DMS53 treated with DMSO at 0.1 percent for 48 hours (cell line): ENCODE data around the gene RAB21.

Experiments used
- DNase-seq: peaks from one replicate; lab custom pipeline; 2025; ENCODE audit not compliant: unreplicated experiment; lab: John Stamatoyannopoulos, UW

The RAB21 gene, protein sequence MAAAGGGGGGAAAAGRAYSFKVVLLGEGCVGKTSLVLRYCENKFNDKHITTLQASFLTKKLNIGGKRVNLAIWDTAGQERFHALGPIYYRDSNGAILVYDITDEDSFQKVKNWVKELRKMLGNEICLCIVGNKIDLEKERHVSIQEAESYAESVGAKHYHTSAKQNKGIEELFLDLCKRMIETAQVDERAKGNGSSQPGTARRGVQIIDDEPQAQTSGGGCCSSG

DNA sequence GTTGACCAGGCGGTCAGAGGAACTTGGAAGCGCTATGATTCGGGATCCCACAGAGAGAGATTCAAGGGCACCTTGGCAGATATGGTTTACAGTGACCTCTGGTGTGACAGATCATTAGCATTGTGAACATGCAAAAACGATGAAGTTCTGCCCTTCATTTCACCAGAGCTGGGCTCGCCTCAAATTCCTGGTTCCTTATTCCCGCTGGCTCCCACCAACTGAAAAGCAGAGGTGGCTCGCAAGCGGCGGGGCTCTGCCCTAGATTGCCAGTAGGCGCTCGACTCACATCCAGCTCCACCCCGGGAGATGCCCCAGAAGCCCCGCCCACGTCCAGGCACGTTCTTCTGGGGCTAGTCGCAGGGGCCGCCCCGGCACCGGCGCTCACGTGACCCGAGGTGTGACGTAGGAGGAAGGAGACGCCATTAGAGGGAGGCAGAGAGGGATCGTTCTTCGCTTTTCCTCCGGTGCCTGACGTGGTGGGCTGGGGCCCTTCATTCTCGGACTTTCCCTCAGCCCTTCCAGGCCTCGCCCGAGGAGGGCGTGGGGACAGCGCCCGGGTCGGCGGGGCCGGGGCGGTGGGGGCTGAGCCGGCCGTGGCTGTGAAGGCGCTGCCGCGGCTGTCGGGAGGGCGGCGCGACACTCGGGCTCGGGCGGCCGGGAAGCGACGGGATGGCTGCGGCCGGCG lies at the start of gene RAB21:
Gene RAB21, plus strand, starts transcription at position 403 of the 685 bp plus-strand sequence. Its CDS starts 267 bp downstream, at position 670.
- peak; percentile 99 for DNase-seq

DNA sequence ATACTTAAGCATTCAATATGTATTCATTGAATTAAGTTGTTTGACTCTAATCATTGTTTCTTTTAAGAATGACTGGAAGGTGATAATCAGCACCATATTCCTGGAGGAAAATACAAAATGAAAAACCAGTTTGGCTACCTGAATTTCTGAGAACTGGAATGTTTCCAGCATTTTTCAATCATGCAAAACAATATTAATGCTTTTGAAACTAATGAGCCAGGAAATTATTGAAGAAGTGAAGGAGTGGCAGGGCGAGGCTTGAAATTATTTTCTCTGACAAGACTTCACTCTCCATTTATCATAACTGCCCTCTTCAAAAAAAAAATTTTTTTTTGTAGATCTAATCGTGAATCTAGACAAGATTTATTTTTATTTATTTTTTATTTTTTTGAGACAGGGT lies 49.7 kb upstream of the RAB21 start:
- no peak for DNase-seq

DNA sequence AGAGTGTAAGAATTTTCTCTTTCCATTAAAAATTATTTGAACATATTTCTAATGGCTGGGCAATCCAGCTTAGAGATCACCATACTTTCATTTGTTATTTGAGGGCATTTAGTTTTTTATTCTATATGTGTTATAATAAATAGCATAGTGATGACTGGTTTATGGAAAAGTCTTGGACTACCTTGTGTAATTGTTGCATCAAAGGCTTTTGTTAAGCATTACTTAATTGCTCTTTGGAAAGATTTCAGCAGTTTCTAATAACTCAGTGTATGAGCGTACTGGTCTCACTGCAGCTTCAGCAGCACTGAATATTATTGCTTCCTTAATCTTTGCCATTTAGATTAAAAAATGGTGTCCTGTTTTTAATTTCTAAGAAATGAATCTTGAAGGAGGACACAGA lies 46.0 kb upstream of the RAB21 start:
- DNase-seq: no peak

DNA sequence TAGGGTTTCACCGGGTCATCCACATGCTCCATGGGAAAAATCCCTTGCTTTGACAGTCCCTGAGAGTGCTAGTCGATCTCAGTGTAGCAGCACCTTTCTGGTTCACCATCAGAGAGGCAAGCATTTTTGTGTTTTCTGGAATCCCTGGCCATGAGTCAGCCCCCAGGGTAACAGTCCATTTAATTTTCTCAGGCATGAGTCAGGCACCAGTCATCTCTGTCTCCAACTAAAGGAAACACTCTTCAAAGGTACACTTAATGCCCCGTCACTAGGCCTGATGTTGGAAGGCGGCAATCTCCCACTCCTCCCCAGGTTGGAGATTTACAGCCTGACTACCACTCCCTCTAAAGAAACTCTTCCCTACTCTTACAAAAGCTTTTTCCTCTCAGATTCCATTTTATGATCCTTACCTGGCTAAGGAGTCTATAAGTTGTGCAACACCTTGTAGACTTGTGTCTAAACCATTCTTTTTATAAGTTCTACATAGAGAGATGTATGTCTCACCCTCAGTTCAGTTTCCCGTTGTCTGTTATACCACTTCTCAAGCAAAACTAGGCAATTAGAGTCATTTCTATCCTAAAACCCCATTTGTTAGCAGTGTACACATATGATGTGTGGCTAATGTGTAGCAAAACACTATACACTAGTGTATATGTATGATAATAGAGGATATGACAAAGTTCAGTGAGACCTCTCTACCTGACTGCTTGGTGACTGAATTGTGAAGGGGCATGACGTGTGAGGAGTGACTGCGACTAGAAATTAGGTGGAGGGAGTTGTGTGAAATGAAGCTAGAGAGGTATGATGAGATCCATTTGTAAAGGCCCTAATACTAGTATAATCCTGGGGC lies 44.2 kb upstream of the RAB21 start:
- no peak for DNase-seq

DNA sequence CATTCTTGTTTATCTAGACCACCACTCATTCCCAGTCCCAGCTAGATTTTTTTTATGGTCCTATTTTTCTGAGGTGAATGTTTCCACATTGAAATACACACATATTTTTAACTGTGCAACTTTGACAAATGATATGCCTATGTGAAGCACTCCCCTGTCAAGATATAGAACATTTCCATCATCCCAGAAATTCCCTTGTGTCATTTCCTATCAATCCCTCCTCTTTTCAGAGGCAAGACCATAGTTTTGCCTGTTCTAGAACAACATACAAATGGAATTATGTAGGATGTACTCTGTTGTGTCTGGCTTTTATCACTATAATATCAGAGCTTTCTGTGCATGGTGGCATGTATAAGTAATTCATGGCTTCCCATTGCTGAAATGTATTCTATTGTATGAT lies 36.1 kb upstream of the RAB21 start:
- no peak for DNase-seq

DNA sequence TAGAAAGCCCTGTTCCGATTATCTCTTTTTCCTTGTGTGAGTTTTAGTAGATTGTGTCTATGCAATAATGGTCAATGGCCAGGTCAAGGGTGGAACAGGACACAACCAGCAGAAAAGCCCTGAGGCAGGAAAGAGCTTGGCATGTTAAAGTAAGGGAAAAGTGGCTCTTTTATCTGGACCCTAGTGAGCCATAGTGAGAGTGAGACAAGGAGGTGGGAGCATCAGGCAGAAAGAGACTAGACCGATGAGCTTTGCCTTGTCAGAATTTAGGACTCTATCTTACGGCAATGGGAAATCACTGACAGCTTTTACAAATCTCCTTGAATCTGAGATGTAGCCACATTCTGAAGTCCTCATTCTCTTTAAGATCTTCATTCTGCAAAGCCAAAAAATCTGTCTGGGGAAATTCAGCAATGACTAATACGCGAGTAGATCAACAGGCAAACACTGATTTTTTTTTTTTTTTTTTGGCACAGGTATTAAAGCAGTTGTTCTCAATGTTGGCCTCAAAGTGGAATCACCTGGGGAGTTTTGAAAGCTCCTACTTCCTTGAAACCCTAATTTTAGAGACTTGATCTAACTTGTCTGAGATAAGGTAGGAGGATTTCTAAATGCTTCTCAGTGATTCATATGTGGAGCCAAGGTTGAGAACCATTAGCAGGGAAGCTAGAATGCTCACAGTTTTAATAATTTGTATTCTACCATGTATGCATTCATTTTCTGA lies 34.9 kb upstream of the RAB21 start:
- DNase-seq: no peak

DNA sequence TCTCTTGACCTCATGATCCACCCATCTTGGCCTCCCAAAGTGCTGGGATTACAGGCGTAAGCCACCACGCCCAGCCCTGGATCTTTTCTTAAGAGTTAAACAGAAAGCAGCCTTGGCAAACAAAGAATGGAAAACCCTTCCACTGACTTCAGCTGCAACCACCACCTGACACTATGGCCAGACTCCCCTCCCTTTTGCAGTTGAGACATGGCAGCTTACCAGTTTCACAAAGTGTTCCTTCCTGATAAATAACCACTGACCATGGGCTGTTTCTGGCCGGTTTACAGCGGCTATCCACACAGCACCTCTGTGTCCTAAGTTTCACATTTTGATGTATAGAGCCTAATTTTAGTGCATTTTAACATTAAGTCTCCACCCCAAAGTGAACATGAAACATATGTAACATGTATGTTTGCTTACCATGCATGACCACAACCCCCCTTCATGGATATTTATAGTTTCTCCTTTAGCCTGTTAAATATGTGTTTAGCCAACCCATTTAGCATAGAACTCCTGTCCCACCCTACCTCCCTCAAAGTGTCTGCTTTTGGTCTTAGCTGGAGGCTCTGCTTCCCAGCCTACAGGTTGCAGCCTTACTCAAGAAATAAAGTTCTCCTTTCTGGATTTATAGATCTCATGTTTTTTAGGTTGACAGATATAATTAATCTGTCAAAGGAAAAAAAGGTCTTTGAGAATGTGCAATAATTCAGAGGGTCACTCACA lies 32.7 kb upstream of the RAB21 start:
- DNase-seq: no peak

DNA sequence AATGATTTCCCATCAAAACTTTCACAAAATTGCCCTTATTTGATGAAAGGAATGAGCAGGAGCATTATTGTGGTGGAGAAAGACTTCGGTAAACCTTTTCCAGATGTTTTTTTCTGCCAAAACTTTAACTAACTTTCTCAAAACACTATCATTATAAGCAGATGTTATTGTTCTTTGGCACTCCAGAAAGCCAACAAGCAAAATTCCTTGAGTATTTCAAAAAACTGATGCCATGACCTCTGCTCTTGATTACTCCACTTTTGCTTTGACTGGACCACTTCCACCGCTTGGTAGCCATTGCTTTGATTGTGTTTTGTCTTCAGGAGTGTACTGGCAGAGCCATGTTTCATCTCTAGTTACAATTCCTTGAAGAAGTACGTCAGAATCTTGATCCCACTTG lies 29.7 kb upstream of the RAB21 start:
- no peak for DNase-seq

DNA sequence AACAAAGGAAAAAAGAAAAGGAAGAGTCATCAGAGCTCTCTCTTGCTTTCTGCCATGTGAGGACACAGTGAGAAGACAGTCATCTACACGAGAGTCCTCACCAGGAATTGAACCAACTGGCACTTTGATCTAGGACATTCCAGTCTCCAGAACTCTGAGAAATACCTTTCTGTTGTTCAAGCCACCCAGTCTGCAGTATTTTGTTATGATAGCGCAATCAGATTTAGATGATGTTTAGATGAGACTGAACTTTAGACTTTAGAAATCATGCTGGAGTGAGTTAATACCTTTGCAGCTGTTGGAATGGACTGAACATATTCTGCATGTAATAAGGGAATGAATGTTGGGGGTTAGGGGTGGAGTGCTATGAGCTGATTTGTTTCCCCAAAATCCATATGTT lies 28.1 kb upstream of the RAB21 start:
- DNase-seq: no peak

DNA sequence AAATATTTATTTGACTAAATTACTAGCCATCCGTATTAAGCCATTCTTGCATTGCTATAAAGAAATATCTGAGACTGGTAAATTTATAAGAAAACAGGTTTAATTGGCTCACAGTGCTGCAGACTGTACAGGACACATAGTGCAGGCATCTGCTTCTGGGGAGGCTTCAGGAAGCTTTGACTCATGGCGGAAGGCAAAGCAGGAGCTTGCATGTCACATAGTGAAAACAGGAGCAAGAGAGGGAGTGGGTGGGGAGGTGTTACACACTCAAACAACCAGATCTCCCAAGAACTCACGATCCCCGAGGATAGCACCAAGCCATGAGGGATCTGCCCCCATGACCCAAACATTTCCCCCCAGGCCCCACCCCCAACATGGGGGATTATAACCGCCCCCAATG lies 26.7 kb upstream of the RAB21 start:
- DNase-seq: no peak

DNA sequence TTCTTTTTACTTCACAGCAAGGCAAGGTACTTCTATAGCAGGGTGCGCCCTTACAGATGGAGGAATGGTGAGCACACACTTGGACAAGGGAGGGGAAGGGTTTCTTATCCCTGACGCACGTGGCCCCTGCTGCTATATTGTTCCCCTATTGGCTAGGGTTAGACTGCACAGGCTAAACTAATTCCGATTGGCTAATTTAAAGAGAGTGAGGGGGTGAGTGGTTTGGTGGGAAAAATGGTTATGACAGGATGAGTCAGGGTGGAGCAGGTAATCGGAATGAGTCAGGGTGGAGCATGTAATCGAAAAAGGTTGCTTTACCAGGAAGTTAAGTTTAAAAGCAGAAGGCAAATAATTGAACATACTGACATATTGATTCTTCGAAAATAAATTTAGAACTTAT lies 23.7 kb upstream of the RAB21 start:
- no peak for DNase-seq

DNA sequence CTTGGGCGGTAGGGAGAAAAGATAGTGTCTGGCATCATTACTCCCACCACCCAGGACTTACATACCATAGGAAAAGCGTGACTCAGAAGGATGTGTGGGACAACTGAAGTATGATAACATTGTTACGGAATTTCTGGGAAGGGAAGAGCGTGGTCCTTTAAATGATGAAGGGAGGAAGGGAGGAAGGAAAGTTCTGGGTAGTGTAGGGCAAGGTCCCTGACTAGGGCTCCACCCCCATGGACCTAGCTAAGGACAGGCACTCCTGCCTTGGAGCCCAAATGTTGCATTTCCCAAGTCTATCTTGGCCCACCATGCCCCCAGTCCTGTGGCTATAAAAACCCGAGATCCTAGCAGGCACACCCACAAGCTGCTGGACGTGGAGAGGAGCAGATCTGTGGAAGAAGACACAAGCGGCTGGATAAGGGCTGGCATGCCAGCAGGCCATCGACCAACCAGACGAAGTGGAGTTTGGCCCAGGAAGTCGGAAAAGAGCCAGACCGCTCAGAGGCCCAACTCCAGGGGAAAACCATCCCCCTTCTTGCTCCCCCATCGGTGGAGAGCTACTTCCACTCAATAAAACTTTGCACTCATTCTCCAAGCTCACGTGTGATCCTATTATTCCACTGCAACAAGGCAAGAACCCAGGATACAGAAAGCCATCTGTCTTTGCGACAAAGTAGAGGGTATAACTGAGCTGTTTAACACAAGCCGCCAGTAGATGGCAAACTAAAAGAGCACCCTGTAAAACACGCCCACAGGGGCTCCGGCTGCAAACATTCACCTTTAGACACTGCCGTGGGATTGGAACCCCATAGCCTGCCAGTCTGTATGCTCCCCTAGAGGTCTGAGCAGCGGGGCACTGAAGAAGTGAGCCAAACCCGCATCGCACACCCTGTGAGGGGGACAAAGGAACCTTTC lies 23.0 kb upstream of the RAB21 start:
- DNase-seq: no peak

DNA sequence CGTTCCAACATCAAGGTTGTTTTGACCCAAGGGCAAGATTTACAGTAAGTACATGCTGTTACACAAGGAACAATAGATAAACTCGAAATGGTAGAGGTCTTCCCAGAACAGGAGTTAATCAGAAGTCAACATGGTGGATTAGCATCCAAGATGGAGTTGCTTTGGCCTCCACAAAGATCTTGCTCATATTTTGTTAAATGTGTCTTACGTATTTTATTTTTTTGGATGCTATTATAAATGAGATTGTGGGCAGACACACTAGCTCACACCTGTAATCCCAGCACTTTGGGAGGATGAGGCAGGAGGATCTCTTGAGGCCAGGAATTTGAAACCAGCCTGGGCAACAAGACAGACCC lies 22.3 kb upstream of the RAB21 start:
- DNase-seq: no peak

DNA sequence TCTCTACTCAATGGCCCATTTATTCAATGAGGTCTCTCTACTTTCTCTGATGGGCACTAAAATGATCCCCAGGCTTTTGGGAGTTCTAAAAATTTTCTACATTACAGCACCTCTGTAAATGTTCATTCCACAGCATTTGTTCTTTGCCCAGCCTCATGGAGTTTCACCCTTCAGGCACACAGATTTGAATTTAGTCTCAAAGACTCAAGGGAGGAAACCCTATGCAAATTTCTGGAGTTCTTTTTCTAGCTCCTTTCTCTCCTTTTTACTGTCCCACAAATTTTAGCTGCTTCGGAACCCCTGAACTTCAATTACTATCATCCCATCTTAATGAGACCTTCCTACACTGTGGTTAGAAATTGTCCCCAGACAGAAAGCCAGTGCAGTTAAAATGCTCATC lies 17.5 kb upstream of the RAB21 start:
- DNase-seq: no peak

DNA sequence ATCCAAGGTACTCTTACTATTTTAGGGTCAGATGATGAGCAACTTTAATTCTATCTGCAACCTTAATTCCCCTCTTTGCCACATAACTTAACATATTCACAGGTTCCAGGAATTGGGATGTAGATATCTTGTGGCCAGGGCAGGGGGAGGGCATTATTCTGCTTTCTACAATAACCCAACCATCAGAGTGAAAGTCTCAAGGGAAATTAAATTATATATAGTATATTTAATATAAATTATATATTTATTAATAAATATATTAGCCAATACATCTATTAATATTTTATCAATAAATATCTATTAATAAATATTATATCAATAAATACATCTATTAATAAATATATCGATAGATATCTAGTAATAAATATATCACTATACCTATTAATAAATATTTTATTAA lies 11.7 kb upstream of the RAB21 start:
- no peak for DNase-seq

DNA sequence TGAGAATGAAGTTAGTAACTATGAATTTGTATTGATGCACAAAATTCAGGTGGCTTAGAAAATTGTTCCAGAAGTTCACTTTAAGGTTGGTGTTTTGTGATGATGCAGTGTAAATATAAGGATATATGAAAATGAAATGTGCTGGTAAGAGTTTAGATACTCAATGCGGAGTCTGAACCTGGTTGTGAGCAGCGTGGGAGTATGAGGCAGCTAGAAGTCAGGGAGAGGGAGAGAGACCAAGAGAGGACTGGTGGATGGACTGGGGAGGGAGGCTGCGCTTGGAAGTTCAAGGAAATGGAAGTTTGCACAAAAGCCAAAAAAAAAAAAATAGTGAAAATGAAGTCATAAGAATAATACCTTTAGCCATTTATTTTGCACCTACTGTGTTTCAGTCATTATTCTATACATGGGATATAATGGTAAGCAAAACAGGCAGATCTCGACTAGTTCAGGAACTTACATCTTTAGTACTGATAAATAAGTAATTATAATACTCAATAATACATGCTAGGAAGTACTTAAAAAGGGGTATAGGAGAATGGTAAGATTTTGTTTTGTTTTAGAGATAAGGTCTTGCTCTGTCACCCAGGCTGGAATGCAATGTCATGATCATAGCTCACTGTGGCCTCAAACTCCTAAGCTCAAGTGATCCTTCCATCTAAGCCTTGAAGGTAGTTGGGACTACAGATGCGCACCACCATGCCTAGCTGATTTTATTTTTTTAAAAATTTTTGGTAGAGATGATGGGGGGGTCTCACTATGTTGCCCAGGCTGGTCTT lies 10.0 kb upstream of the RAB21 start:
- DNase-seq: no peak

DNA sequence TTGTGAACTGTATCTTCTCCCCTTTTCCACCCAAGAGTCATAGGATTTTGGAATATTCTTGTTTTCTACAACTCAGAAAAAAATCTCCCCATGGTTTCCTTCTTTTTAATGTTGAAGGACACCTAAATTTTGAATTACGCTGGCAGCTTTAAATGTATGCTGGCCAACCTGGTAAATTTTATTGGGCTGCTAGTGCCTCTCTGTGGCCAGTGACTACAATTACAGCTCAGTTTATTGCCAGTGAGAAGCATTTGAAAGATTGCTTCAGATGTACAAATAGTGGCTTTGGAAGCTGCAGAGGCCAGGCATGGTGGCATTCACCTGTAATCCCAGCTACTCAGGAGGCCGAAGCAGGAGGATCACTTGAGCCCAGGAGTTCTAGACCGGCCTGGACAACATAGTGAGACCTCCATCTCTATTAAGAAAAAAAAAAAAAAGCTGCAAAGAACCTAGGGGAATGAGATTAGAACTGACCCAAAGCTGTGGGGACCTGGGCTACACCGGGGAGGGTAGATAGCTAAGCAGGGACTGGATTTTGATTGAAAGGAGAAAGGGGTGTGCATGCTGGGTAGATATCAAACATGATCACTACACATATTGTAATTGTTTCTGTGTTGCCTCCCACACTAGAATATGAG lies 7.6 kb upstream of the RAB21 start:
- peak; percentile 76 for DNase-seq

DNA sequence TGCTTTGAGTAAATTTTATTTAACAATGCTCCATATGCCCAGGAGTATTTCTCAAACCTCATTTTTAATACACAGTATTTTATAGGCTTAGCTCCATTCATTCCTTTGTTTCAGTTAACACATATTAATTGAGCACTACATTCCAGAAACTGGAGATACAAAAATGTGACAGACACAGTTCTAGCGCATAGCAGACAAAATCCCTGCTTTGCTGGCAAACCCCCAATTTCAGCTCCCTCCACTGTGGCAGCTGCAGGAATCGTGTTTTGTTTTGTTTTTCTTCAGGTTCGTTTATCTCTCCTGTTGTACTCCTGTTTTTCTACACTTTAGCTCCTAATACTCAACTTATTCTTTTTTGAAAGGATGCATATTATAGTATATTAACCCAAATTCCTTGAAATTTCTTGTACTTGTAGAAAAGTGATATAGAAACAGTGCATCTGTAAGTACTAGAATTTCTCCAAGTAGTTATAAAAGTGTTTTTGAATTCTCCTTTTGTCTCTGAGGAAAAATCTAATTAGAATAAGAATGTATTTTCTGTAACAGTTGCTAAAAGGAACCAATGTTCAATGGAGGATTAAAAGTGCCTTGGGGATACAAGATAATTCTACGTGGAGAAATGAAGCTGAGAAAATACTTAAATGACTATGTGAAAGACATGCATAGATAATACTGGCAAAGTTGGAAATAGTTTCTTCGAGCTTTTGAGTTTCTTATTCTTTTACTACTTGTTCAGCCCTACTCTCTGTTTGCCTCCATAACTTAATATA lies 6.4 kb upstream of the RAB21 start:
- no peak for DNase-seq
